H9 (cell line): ENCODE results near the gene CFAP410. TPM values are rescaled to one million over a fixed set of nuclear protein-coding genes. Genes with fewer than 3 reads are reported as not detected.
A peak's percentile ranks its signal among the peaks of the same experiment; 100 is the strongest.

Experiments used
- DNase-seq: peaks from one replicate; pipeline ENCODE4 v3.0.0-alpha.2; 2017
- H2AFZ ChIP-seq: one replicate; pipeline ENCODE4 v1.6.1; 2013; ENCODE audit warnings: mild to moderate bottlenecking, low read length, control low read depth, moderate library complexity
- H2AK5ac ChIP-seq: 2 replicates; pipeline ENCODE4 v1.6.1; 2013; ENCODE audit warnings: low read length, control low read depth, mixed read lengths; ENCODE audit not compliant: insufficient read length
- H2BK120ac ChIP-seq: one replicate; pipeline ENCODE4 v1.6.1; 2013; ENCODE audit warnings: low read depth, mild to moderate bottlenecking, low read length, control low read depth, inconsistent platforms; ENCODE audit not compliant: poor library complexity, severe bottlenecking
- H2BK12ac ChIP-seq: 2 replicates; pipeline ENCODE4 v1.6.1; 2013; ENCODE audit warnings: low read length, control low read depth, mixed read lengths, low read depth; ENCODE audit not compliant: insufficient read length
- H2BK15ac ChIP-seq: 2 replicates; pipeline ENCODE4 v1.6.1; 2013; ENCODE audit warnings: low read depth, low read length, control low read depth
- H2BK20ac ChIP-seq: one replicate; pipeline ENCODE4 v1.6.1; 2013; ENCODE audit warnings: low read depth, mild to moderate bottlenecking, low read length, control low read depth, inconsistent platforms; ENCODE audit not compliant: poor library complexity, severe bottlenecking
- H2BK5ac ChIP-seq: 2 replicates; pipeline ENCODE4 v1.6.1; 2013; ENCODE audit warnings: low read length, control low read depth, mixed read lengths; ENCODE audit not compliant: insufficient read length
- H3K14ac ChIP-seq: 2 replicates; pipeline ENCODE4 v1.6.1; 2013; ENCODE audit warnings: low read length, control low read depth; ENCODE audit not compliant: insufficient read depth
- H3K18ac ChIP-seq: 2 replicates; pipeline ENCODE4 v1.6.1; 2013; ENCODE audit warnings: low read depth, mild to moderate bottlenecking, mixed read lengths, low read length, control low read depth; ENCODE audit not compliant: insufficient read length
- H3K23ac ChIP-seq: 2 replicates; pipeline ENCODE4 v1.6.1; 2013; ENCODE audit warnings: low read length, control low read depth, mixed read lengths, low read depth; ENCODE audit not compliant: insufficient read length
- H3K23me2 ChIP-seq: 2 replicates; pipeline ENCODE4 v1.6.1; 2013; ENCODE audit warnings: low read depth, mild to moderate bottlenecking, mixed read lengths, low read length, control low read depth; ENCODE audit not compliant: insufficient read length, poor library complexity, severe bottlenecking
- H3K27ac ChIP-seq: 2 replicates; pipeline ENCODE4 v1.5.1; 2013; ENCODE audit warnings: low read length, control low read depth, mixed read lengths, low read depth; ENCODE audit not compliant: insufficient read length
- H3K27me3 ChIP-seq: 2 replicates; pipeline ENCODE4 v1.6.1; 2013; ENCODE audit warnings: low read length, control low read depth, inconsistent platforms; ENCODE audit not compliant: insufficient read depth
- H3K4ac ChIP-seq: 2 replicates; pipeline ENCODE4 v1.6.1; 2013; ENCODE audit warnings: low read depth, mild to moderate bottlenecking, control low read depth, inconsistent platforms, low read length, moderate library complexity
- H3K4me1 ChIP-seq: 2 replicates; pipeline ENCODE4 v1.6.1; 2013; ENCODE audit warnings: low read length, control low read depth, inconsistent platforms; ENCODE audit not compliant: insufficient read depth
- H3K4me2 ChIP-seq: 2 replicates; pipeline ENCODE4 v1.6.1; 2013; ENCODE audit warnings: low read length, control low read depth, mixed read lengths; ENCODE audit not compliant: insufficient read length, insufficient read depth
- H3K56ac ChIP-seq: 2 replicates; pipeline ENCODE4 v1.6.1; 2013; ENCODE audit warnings: low read depth, mild to moderate bottlenecking, mixed read lengths, low read length, control low read depth; ENCODE audit not compliant: insufficient read length
- H3K79me1 ChIP-seq: 2 replicates; pipeline ENCODE4 v1.6.1; 2013; ENCODE audit warnings: low read depth, mild to moderate bottlenecking, moderate library complexity, low read length, control low read depth, inconsistent platforms; ENCODE audit not compliant: insufficient read depth, poor library complexity, severe bottlenecking
- H3K79me2 ChIP-seq: 2 replicates; pipeline ENCODE4 v1.6.1; 2013; ENCODE audit warnings: low read length, control low read depth, inconsistent platforms; ENCODE audit not compliant: insufficient read depth
- H3K9ac ChIP-seq: 2 replicates; pipeline ENCODE4 v1.6.1; 2013; ENCODE audit warnings: low read length, control low read depth, mixed read lengths; ENCODE audit not compliant: insufficient read length; ENCODE audit errors: extremely low read depth
- H3K9me3 ChIP-seq: one replicate; pipeline ENCODE4 v1.6.1; 2013; ENCODE audit warnings: low read depth, low read length, inconsistent platforms; ENCODE audit not compliant: control insufficient read depth
- H3T11ph ChIP-seq: one replicate; pipeline ENCODE4 v1.6.1; 2013; ENCODE audit warnings: mild to moderate bottlenecking, low read length, control low read depth, inconsistent platforms
- H4K20me1 ChIP-seq: one replicate; pipeline ENCODE4 v1.6.1; 2013; ENCODE audit not compliant: control insufficient read depth, insufficient read length, insufficient read depth
- H4K5ac ChIP-seq: 2 replicates; pipeline ENCODE4 v1.6.1; 2013; ENCODE audit warnings: low read depth, mild to moderate bottlenecking, mixed read lengths, low read length, control low read depth; ENCODE audit not compliant: insufficient read length
- H4K8ac ChIP-seq: replicated peaks from 2 replicates; pipeline ENCODE4 v1.6.1; 2013; ENCODE audit warnings: low read length, control low read depth, mixed read lengths, low read depth; ENCODE audit not compliant: insufficient read length
- H4K91ac ChIP-seq: 2 replicates; pipeline ENCODE4 v1.6.1; 2013; ENCODE audit warnings: low read depth, mild to moderate bottlenecking, moderate library complexity, mixed read lengths, low read length, control low read depth; ENCODE audit not compliant: insufficient read length
- H3K27ac Mint-ChIP-seq, 3 experiments: 2 replicates in 2 of 3; 3 replicates in 1 of 3; pipeline ENCODE4 v1.8.0; 2020 to 2021; ENCODE audit warnings: mixed read lengths in 3 of 3, mild to moderate bottlenecking in 1 of 3, moderate library complexity in 1 of 3
- H3K27me3 Mint-ChIP-seq: 2 replicates; pipeline ENCODE4 v1.8.0; 2021; ENCODE audit warnings: low read depth, mild to moderate bottlenecking, moderate library complexity, mixed read lengths
- H3K36me3 Mint-ChIP-seq, 3 experiments: 2 replicates in 2 of 3; 3 replicates in 1 of 3; pipeline ENCODE4 v1.8.0; 2020 to 2021; ENCODE audit warnings: low read depth in 3 of 3, mixed read lengths in 3 of 3; ENCODE audit not compliant: insufficient read depth in 1 of 3
- H3K4me1 Mint-ChIP-seq, 2 experiments: 2 replicates each; pipeline ENCODE4 v1.8.0; 2020; ENCODE audit warnings: mixed read lengths in 2 of 2
- H3K4me3 Mint-ChIP-seq, 2 experiments: 2 replicates in 1 of 2; 3 replicates in 1 of 2; pipeline ENCODE4 v1.8.0; 2020 to 2021; ENCODE audit warnings: mild to moderate bottlenecking in 2 of 2, mixed read lengths in 2 of 2, moderate library complexity in 1 of 2
- H3K9me3 Mint-ChIP-seq, 2 experiments: 2 replicates in 1 of 2; 3 replicates in 1 of 2; pipeline ENCODE4 v1.8.0; 2020; ENCODE audit warnings: mild to moderate bottlenecking in 2 of 2, mixed read lengths in 2 of 2, moderate library complexity in 1 of 2
- WGBS: extraction: QIAGEN DNeasy Blood & Tissue Kit; methylation state at CpG from one replicate; pipeline ENCODE4 v1.1.7; 2013; ENCODE audit warnings: missing lambda C conversion rate, low lambda C conversion rate, mixed read lengths; ENCODE audit not compliant: insufficient read length; ENCODE audit errors: extremely low coverage; 5-methylcytosine and 5-hydroxymethylcytosine counted together
- total RNA-seq: library from RNA; stranded (reverse); gene quantifications from 2 replicates; pipeline ENCODE4 v1.2.1, GENCODE V29; 2021
- TF ChIP-seq, protein P1 (sequence below): fragments of 200-600 bp; sonication (generic); conservative IDR thresholded peaks from 3 replicates; pipeline ENCODE4 v1.8.0; 2021; ENCODE audit warnings: antibody characterized with exemption, mild to moderate bottlenecking

The CFAP410 gene
- total RNA-seq, 1 experiment from 2014 or later: 17.0 TPM

DNA sequence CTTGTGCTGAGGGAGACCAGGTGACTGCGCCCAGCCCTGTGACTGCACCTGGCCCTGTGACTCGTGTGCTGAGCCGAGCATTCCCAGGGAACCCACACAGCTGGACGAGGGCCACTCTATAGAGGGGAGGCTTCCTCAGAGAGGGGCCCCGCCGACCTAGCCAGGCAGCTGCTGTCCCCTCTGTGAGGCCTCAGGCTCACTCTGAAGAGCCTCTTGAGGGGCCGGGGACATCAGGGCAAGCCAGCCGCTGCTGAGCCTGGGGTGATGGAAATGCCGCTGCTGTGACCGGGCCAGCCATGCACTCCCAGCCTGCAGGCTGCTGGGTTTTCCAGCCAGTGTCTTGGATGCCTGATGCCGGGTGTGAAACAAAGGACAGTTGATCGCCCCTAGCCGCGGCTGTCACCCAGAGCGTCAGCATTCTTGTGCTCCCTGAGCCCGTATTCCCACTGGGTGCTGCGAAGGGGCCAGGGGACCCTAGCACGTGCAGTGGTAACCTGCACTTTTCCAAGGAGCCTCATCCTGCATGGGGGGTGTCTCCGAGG lies 21.9 kb downstream of the CFAP410 start:
- Mint-ChIP-seq H3K27ac (peak overlapping the region in 1 of 3 experiments; percentile 61; a peak in 2 of 7 replicates), H3K27me3 (no peaks in the 10 kb centered on the region), H3K9me3 (no peaks in the 10 kb centered on the region), H3K36me3 (peaks cover 3 to 16% (median 15%) of the 10 kb centered on the region in 3 experiments), H3K4me3 (no peak overlapping the region), H3K4me1 (no peaks in the 10 kb centered on the region)
- no peak overlapping the region for H3K9ac ChIP-seq
- TF ChIP-seq, protein P1, sequence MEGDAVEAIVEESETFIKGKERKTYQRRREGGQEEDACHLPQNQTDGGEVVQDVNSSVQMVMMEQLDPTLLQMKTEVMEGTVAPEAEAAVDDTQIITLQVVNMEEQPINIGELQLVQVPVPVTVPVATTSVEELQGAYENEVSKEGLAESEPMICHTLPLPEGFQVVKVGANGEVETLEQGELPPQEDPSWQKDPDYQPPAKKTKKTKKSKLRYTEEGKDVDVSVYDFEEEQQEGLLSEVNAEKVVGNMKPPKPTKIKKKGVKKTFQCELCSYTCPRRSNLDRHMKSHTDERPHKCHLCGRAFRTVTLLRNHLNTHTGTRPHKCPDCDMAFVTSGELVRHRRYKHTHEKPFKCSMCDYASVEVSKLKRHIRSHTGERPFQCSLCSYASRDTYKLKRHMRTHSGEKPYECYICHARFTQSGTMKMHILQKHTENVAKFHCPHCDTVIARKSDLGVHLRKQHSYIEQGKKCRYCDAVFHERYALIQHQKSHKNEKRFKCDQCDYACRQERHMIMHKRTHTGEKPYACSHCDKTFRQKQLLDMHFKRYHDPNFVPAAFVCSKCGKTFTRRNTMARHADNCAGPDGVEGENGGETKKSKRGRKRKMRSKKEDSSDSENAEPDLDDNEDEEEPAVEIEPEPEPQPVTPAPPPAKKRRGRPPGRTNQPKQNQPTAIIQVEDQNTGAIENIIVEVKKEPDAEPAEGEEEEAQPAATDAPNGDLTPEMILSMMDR: no peak
- no peak overlapping the region for H3T11ph ChIP-seq
- no peaks in the 10 kb centered on the region for H3K27me3 ChIP-seq
- no peak overlapping the region for H3K4me2 ChIP-seq
- DNase-seq: no peak
- H3K79me1 ChIP-seq: no peaks in the 10 kb centered on the region
- no peak overlapping the region for H3K23ac ChIP-seq
- H2BK15ac ChIP-seq: no peak overlapping the region
- H3K79me2 ChIP-seq: no peaks in the 10 kb centered on the region
- no peak overlapping the region for H3K14ac ChIP-seq
- no peak overlapping the region for H3K56ac ChIP-seq
- H4K20me1 ChIP-seq: no peaks in the 10 kb centered on the region
- no peak overlapping the region for H4K8ac ChIP-seq
- H2BK5ac ChIP-seq: no peak overlapping the region
- no CpG with 5 or more reads among the region's 19 CpGs for WGBS
- H3K23me2 ChIP-seq: no peaks in the 10 kb centered on the region
- no peak overlapping the region for H2BK20ac ChIP-seq
- no peak overlapping the region for H3K4ac ChIP-seq
- H4K91ac ChIP-seq: no peak overlapping the region
- no peaks in the 10 kb centered on the region for H3K4me1 ChIP-seq
- H3K27ac ChIP-seq: no peak overlapping the region
- no peak overlapping the region for H4K5ac ChIP-seq
- no peak overlapping the region for H2AK5ac ChIP-seq
- H3K18ac ChIP-seq: no peak overlapping the region
- no peaks in the 10 kb centered on the region for H3K9me3 ChIP-seq
- H2AFZ ChIP-seq: no peak overlapping the region
- no peak overlapping the region for H2BK12ac ChIP-seq
- no peak overlapping the region for H2BK120ac ChIP-seq
